UCSD-AML1 (cell line): ENCODE data around the gene STK38.

Source experiments
- DNase-seq: peaks from one replicate; lab custom pipeline; 2025; ENCODE audit not compliant: unreplicated experiment; lab: John Stamatoyannopoulos, UW

STK38 gene

DNA sequence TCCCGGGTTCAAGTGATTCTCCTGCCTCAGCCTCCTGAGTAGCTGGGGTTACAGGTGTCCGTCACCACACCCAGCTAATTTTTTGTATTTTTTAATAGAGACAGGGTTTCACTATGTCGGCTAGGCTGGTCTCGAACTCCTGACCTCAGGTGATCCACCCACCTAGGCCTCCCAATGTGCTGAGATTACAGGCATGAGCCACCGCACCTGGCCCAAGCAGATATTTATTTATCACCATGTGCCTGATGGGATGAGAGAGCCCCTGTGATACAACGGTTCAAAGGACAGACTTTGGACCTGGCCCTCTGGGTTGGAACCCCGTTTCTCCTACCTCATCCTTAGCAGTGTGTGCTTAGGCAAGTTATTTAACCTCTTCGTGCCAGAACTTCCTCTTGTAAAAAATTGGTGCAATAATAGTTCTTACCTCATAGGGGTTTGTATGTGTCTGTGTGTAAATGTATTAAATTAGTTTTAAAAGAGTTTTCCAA lies 19.2 kb upstream of the STK38 start:
- DNase-seq = no peak

GRCh38 chr6:36563928-36564284 lies 16.6 kb upstream of the STK38 start:
- DNase-seq = no peak

DNA sequence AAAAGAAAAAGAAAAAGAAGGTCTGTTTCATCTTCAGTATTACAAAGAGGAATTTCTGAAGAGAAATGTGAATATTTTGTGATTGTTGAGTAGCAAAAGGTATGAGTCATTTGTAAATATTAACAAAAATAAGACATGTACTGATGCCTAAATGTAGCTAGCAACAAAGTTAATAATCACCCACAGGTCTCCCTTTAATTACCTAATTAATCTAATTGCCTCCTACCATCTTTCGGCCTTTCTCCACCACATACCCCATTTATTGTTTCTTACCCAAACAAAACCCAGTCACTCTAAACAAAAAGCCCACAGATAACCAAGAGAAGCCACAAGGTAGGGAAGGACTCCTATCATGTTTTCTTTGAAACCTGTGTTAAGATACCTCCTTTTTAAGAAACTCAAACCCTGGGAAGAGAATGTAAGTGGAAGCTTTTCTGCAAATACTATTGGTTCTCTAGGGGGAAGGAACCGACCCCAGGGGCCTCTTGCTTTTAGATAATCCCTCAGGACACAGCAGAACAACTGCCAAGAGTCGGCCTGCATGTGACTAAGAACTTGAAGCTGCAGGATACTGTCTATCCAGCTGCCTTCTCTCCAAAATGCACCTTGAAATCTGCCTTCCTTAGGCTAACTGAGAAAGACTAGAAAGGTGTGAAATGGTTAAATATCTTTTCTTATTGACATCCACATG lies 16.1 kb upstream of the STK38 start:
- DNase-seq = no peak

DNA sequence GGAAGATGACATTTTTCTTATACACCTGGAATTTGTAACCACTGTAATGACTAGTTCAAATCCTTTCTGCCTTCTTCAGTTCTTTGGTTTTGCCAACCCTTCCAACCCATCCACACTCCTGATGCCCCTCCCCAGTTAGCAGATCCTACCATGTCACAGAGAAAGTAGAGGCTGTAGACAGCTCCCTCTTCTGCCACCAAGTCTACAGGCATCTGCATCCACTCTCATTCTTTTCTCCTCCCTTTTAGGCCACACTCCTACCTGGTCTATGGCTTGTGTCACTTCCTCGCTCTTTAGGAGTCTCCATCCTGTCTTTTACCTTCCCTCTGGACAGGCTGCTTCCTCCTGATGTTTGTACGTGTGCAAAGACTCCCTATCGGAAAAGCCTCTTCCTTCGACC lies 13.5 kb upstream of the STK38 start:
- DNase-seq = no peak

DNA sequence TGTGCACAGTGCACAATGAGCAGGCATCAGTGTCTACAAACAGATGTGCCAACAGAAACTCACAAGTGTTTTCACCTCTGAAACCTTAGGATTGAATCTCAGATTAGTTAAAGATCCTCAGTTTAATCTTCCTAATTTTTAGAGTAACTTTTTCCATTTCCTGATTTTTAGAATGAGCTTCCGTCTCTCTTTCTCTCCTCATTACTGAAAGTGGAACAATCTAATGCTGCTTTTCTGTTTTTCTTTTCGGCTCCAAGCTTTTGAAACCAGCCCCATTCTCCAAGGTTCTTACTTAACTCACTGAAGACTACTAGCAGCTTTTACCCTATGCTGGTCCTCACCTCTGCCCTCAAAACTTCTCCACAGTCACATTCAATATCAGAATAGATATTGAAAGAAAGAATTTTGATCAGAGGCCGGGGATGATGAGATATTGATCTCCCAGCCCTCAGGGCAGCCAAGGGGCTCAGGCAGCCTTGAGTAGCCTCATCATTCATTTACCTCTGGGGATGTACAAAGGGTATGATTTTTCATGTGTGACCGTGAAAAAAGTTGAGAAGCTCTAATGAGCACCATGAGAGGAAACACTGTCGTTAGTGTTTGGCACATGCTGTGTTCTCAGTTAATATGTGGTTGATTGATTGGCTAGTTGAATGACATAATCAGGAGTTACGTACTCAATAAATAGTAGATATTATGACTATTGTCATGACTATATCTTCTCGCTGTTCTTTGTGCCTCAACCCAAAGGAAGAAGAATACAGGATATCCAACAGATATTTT lies 11.9 kb upstream of the STK38 start:
- DNase-seq = no peak

DNA sequence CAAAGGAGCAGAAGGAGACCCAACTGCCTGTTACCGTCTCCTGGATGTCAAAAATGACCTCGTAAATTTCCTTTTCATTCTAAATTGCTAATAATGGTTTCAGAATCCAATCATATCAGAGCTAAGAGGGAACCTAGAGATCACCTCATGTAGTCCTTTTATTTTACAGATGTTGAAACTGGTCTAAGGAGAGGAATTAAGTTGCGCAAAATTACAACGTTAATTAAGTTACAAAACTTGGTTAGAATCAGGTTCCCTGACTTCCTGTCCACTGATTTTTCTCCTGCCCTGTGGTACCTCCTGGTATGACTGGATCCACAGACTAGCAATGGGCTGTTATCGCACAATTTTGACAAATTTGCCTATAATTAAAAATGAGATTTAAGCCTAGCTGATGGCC lies 9.0 kb upstream of the STK38 start:
- no peak for DNase-seq

GRCh38 chr6:36555750-36556252 lies 8.5 kb upstream of the STK38 start:
- no peak for DNase-seq

DNA sequence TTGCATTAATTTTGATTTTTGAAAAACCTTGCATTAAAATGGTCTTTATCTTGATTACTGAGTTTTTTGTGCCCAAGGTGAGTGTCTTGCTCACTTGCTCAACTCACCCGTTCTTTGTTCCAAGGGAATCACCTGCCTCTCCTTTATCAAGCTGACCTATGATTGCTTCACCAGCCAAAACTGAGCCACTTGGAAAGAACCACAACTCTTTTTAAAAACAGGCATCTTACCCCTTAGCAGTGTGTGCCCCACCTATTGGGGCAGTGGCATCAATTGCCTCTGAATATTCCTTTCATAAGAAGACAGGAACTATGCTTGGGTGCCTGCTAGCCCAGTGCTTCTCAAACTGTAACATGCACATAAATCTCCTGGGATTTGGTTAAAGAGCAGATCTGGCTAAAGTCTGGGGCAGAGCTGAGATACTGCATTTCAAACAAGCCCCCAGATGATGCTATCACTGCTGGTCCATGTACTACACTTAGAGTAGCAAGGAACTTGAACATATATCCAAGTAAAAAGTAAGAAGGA lies 3.3 kb upstream of the STK38 start:
- no peak for DNase-seq

DNA sequence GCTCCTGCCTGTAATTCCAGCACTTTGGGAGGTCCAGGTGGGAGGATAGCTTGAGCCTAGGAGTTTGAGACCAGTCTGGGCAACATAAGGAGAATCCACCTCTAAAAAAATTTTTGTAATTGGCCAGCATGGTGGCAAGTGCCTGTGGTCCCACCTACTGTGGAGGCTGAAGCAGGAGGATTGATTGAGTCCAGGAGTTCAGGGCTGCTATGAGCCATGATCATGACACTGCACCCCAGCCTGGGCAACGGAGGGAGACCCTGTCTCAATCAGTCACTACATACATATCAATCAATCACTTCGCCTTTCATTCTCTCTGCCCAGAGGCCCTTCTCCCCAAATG lies 1.1 kb upstream of the STK38 start:
- no peak for DNase-seq

DNA sequence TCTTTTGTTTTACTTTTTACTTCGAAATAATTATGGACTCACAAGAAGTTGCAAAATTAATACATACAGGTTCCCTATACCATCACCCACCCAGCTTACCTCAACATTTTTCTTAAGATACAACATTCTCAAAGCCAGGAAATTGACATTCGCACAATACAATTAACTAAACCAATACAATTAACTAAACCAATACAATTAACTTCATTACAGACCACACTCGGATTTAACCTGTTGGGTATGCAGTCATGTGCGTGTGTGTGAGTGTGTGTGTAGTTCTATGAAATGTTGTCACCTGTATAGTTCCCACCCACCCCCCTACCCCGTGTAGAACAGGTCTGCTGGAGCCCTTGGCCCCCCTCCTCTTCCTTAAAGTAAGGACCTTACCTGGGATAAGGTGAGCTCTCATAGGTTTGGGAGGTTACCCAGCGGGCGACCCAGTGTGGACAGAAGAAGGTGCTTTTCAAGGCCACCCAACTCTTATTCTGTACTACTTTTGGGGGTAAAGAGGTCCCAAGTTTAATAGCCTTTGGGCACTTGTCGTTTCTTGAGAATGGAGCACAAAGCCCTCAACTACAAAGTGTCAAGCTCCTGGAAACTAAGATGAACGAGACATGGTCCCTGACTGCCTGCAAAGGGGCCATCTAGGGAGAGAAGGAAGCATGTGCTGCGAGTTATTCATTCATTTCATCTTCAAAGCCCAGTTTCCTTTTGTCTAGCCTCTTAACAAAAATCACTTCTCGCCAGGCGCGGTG lies 544 bp upstream of the STK38 start:
- DNase-seq = no peak

GRCh38 chr6:36546308-36546919 lies 865 bp downstream of the STK38 start:
- DNase-seq = no peak

- DNase-seq = no peak
Measured at GRCh38 chr6:36545767-36546307, 1.4 kb downstream of the STK38 start.

- DNase-seq = no peak
Measured at GRCh38 chr6:36544228-36544627, 3.1 kb downstream of the STK38 start.

DNA sequence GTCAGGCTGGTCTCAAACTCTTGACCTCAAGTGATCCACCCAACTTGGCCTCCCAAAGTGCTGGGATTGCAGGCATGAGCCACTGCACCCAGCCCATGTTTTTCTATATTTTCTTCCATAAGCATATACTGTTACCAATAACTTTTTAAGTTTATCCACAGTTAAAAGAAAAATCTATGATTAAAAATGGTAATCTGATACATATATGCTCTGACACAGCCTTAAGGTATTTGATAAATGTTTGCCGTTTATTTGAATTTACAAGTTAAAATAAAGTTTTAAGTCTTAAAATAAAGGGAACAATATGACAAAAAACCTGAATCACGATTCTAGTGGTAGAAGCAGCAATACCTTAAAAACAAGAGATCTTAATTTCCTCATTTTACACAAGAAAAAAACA lies 5.2 kb downstream of the STK38 start:
- no peak for DNase-seq

DNA sequence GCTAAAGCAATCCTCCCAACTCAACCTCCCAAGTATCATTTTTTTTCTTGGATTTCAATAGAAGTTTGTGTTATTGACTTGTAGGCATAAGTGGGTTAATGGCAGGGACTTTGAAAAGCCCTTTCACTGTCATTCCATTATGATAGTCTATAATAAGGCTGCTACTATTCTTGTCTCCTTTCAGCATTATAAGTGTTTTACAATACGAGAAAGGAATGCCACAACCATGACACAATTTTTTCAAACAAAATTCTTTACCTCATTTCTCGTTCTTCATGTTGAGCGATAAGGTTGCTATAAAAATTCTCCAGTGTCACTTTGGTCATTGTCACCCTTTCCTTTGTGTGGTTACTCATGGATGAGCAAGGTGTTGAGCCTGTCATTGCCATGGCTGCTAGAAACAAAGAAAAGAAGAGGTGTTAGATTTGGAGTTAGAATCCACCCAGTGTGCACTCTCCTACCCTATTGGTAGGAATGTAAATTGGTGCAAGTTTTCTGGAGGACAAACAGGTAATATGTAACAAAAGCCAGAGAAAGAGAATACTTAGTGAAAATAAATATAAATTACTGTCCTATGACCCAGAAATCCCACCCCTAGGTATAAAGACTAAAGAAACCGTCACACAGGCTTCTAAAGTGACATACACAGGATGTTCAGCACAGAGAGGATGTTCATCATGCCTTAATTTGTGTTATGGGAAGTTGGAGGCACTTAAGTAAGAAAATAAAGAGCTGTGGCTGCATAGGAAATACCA lies 7.3 kb downstream of the STK38 start:
- no peak for DNase-seq

DNA sequence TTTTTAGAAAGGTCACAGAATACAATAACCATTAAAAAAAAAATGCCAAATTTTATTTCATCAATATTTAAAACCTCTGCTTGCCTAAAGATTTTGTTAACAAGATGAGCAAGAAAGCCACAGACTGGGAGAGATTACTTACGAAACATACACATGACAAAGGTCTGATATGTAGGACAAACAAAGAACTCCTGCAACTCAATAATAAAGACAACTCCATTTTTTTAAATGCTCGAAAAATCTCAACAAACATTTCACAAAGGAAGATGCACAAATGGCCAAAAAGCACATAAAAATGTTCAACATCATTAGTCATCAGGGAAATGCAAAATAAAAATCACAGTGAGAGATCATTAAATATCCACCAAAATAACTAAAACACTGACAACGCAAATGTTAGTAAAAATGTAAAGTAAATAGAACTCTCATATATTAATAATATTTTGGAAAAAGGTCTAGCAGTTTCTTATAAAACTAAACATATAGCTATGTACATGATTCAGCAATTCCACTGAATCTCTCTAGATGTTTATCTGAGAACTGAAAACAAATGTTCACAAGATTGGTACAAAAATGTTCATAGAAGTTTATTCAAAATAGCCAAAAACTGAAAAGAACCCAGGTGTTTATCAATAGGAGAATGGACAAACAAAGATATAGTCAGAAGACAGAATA lies 10.3 kb downstream of the STK38 start:
- DNase-seq = no peak

- no peak for DNase-seq
Measured at GRCh38 chr6:36533321-36533720, 14.0 kb downstream of the STK38 start.

DNA sequence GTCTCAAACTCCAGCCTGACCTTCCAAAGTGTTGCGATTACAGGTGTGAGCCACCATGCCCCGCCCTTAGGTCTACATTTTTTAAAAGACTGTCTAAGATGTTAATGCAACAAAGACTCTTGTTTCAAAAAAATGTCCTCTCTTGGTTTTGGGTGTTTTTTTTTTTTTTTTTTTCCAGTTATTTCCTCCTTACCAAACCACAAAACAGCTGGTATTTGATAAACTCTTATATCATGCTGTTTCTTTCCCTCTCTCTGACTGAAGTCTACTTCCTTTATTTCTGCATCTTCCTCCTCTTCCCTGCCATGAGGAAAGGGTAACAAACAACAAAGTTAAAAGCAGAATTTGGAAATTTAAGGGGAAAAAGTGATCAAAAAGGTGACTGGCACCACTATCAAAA lies 21.2 kb downstream of the STK38 start:
- no peak for DNase-seq

- DNase-seq = no peak
Measured at GRCh38 chr6:36525346-36525745, 21.9 kb downstream of the STK38 start.

- DNase-seq = no peak
Measured at GRCh38 chr6:36524871-36525270, 22.4 kb downstream of the STK38 start.
